HCT116 (cell line): ENCODE data around the gene MED16. TPM values are rescaled to one million over a fixed set of nuclear protein-coding genes. Genes with fewer than 3 reads are reported as not detected.

Experiments
- ATAC-seq: fragments of 200-7000 bp; cut with Tn5 transposase; 2 replicates; pipeline ENCODE4 v1.9.1; 2020; ENCODE audit warnings: mild to moderate bottlenecking, moderate library complexity
- BruUV-seq: library from RNA; stranded (reverse); fragments of 400-500 nt; replicated peaks from 2 replicates; lab custom pipeline; 2021; lab: Mats Ljungman, UMichigan
- CTCF ChIA-PET: fragments of 300-600 bp; sonication (Branson Sonifier 250); formaldehyde crosslinking; loops from one replicate; lab custom pipeline; 2021; ENCODE audit warnings: antibody characterized with exemption; lab: Charles Lee
- POLR2A ChIA-PET: fragments of 300-600, 350-600 bp; sonication (Branson Sonifier 250); formaldehyde crosslinking; loops from one replicate; lab custom pipeline; 2021; ENCODE audit warnings: antibody characterized with exemption; lab: Charles Lee
- RAD21 ChIA-PET, 2 experiments: fragments of 300-600 bp; sonication (Branson Sonifier 250); formaldehyde crosslinking; loops; one replicate each; lab custom pipeline; 2023; ENCODE audit warnings: low total read pairs in 2 of 2; ENCODE audit not compliant: uncharacterized antibody in 2 of 2, unreplicated experiment in 2 of 2, low non-redundant PET in 1 of 2; lab: Charles Lee
- DNase-seq: peaks from one replicate; pipeline ENCODE4 v3.0.0-alpha.2; 2010; ENCODE audit warnings: low read depth, low spot score
- H2AFZ ChIP-seq: fragments of 200-600 bp; shearing (Covaris generic), sonication (generic); 2 replicates; pipeline ENCODE4 v1.6.1; 2017; ENCODE audit warnings: low read depth, mixed run types, mixed read lengths, antibody characterized with exemption, low read length; ENCODE audit not compliant: poor library complexity, severe bottlenecking
- H3K27ac ChIP-seq: 2 replicates; pipeline ENCODE4 v1.5.1; 2012; ENCODE audit warnings: low read depth, low read length
- H3K27me3 ChIP-seq: fragments of 200-600 bp; sonication (generic); 2 replicates; pipeline ENCODE4 v1.6.1; 2016; ENCODE audit warnings: mixed run types, low read length, mixed read lengths; ENCODE audit not compliant: insufficient read depth
- H3K36me3 ChIP-seq, 2 experiments: fragments of 200-500 bp in 1 of 2; fragments of 200-600 bp in 1 of 2; sonication (Bioruptor generic) in 1 of 2; sonication (generic) in 1 of 2; 2 replicates each; pipeline versions ENCODE4 v1.5.1 to v1.6.1; 2014 to 2016; ENCODE audit warnings: low read length in 2 of 2, inconsistent platforms in 1 of 2, mixed read lengths in 1 of 2, mixed run types in 1 of 2; ENCODE audit not compliant: insufficient read depth in 2 of 2, control insufficient read depth in 1 of 2
- H3K4me1 ChIP-seq, 2 experiments: fragments of 200-600 bp in 1 of 2; sonication (generic) in 1 of 2; 2 replicates each; pipeline versions ENCODE4 v1.5.1 to v1.6.1; 2012 to 2017; ENCODE audit warnings: low read length in 2 of 2, inconsistent platforms in 1 of 2, mild to moderate bottlenecking in 1 of 2, mixed read lengths in 1 of 2, mixed run types in 1 of 2, moderate library complexity in 1 of 2; ENCODE audit not compliant: insufficient read depth in 2 of 2, control insufficient read depth in 1 of 2
- H3K4me2 ChIP-seq: fragments of 200-600 bp; sonication (generic); 2 replicates; pipeline ENCODE4 v1.6.1; 2017; ENCODE audit warnings: mixed run types, low read length, mixed read lengths
- H3K4me3 ChIP-seq, 2 experiments: fragments of 200-600 bp in 1 of 2; sonication (generic) in 1 of 2; replicated peaks in 1 of 2; 2 replicates each; pipeline ENCODE4 v1.5.1; 2011 to 2016; ENCODE audit warnings: low read length in 2 of 2, control low read depth in 1 of 2, low read depth in 1 of 2, mild to moderate bottlenecking in 1 of 2, mixed read lengths in 1 of 2, mixed run types in 1 of 2
- H3K79me2 ChIP-seq: fragments of 200-600 bp; sonication (generic); 2 replicates; pipeline ENCODE4 v1.6.1; 2017; ENCODE audit warnings: mild to moderate bottlenecking, mixed run types, low read length, moderate library complexity, mixed read lengths; ENCODE audit not compliant: insufficient read depth
- H3K9ac ChIP-seq: fragments of 200-600 bp; sonication (generic); 2 replicates; pipeline ENCODE4 v1.6.1; 2016; ENCODE audit warnings: low read length, mixed read lengths
- H3K9me2 ChIP-seq: fragments of 200-600 bp; sonication (generic), shearing (Covaris generic); 2 replicates; pipeline ENCODE4 v1.6.1; 2017; ENCODE audit warnings: mixed run types, mild to moderate bottlenecking, moderate library complexity; ENCODE audit not compliant: insufficient read depth
- H3K9me3 ChIP-seq, 2 experiments: fragments of 200-500 bp in 1 of 2; fragments of 200-600 bp in 1 of 2; sonication (Bioruptor generic) in 1 of 2; sonication (generic) in 1 of 2; 2 replicates each; pipeline ENCODE4 v1.6.1; 2014 to 2017; ENCODE audit warnings: low read length in 2 of 2, mixed read lengths in 2 of 2, inconsistent platforms in 1 of 2, low read depth in 1 of 2, mild to moderate bottlenecking in 1 of 2, mixed run types in 1 of 2, moderate library complexity in 1 of 2; ENCODE audit not compliant: control insufficient read depth in 1 of 2, insufficient read depth in 1 of 2
- H4K20me1 ChIP-seq: fragments of 200-600 bp; sonication (generic), shearing (Covaris generic); 2 replicates; pipeline ENCODE4 v1.6.1; 2017; ENCODE audit warnings: mixed run types, mild to moderate bottlenecking, moderate library complexity; ENCODE audit not compliant: insufficient read depth
- CBX3 ChIP-seq: IDR thresholded peaks from 2 replicates; pipeline ENCODE4 v1.6.1; 2012; ENCODE audit warnings: low read depth
- EZH2 ChIP-seq: fragments of 200-600 bp; sonication (generic); IDR thresholded peaks from 2 replicates; pipeline ENCODE4 v1.6.1; 2017; ENCODE audit warnings: antibody characterized with exemption, mixed run types
- POLR2A ChIP-seq: IDR thresholded peaks from 2 replicates; pipeline ENCODE4 v1.7.0; 2011; ENCODE audit warnings: borderline replicate concordance; ENCODE audit not compliant: insufficient read depth, insufficient read length; ENCODE audit errors: extremely low read depth
- POLR2AphosphoS5 ChIP-seq: IDR thresholded peaks from 2 replicates; pipeline ENCODE4 v1.6.1; 2011; ENCODE audit warnings: mild to moderate bottlenecking, low read depth, low read length, moderate library complexity
- SIN3A ChIP-seq: IDR thresholded peaks from 2 replicates; pipeline ENCODE4 v1.6.1; 2012; ENCODE audit warnings: low read depth
- TCF7L2 ChIP-seq: IDR thresholded peaks from 2 replicates; pipeline ENCODE4 v1.7.0; 2011; ENCODE audit warnings: borderline replicate concordance, inconsistent platforms; ENCODE audit not compliant: insufficient read depth, insufficient read length; ENCODE audit errors: extremely low read depth
- YY1 ChIP-seq: IDR thresholded peaks from 2 replicates; pipeline ENCODE4 v1.6.1; 2011; ENCODE audit warnings: low read length, low read depth, moderate library complexity, mild to moderate bottlenecking; ENCODE audit not compliant: insufficient replicate concordance; ENCODE audit errors: extremely low read depth
- ZNF274 ChIP-seq: fragments of 200-500 bp; sonication (Bioruptor generic); IDR thresholded peaks from 2 replicates; pipeline ENCODE4 v1.6.1; 2014; ENCODE audit warnings: mild to moderate bottlenecking, low read depth, low read length, inconsistent platforms
- intact Hi-C: fragments of 100-400 bp; cut with micrococcal nuclease; formaldehyde crosslinking; loops from 2 replicates; pipeline ENCODE4 v1.10.0; 2022
- total RNA-seq: library from RNA; stranded (reverse); gene quantifications from one replicate; pipeline ENCODE4 v1.2.1, GENCODE V29; 2021; ENCODE audit not compliant: unreplicated experiment
- TF ChIP-seq, protein P1 (sequence below): IDR thresholded peaks from 2 replicates; pipeline ENCODE4 v1.6.1; 2012
- TF ChIP-seq, protein P2 (sequence below), 3 experiments: fragments of 200-600 bp in 1 of 3; sonication (generic) in 1 of 3; IDR thresholded peaks in 2 of 3; conservative IDR thresholded peaks in 1 of 3; 2 replicates each; pipeline ENCODE4 v1.5.1; 2012 to 2017; ENCODE audit warnings: low read depth in 2 of 3, low read length in 2 of 3, antibody characterized with exemption in 1 of 3, borderline replicate concordance in 1 of 3, control low read depth in 1 of 3, mild to moderate bottlenecking in 1 of 3, mixed read lengths in 1 of 3, mixed run types in 1 of 3, moderate library complexity in 1 of 3; ENCODE audit not compliant: insufficient read depth in 1 of 3
- TF ChIP-seq, protein P3 (sequence below): IDR thresholded peaks from 2 replicates; pipeline ENCODE4 v1.6.1; 2012

The MED16 gene
- total RNA-seq, 1 experiment from 2014 or later, result 73.6 TPM

DNA sequence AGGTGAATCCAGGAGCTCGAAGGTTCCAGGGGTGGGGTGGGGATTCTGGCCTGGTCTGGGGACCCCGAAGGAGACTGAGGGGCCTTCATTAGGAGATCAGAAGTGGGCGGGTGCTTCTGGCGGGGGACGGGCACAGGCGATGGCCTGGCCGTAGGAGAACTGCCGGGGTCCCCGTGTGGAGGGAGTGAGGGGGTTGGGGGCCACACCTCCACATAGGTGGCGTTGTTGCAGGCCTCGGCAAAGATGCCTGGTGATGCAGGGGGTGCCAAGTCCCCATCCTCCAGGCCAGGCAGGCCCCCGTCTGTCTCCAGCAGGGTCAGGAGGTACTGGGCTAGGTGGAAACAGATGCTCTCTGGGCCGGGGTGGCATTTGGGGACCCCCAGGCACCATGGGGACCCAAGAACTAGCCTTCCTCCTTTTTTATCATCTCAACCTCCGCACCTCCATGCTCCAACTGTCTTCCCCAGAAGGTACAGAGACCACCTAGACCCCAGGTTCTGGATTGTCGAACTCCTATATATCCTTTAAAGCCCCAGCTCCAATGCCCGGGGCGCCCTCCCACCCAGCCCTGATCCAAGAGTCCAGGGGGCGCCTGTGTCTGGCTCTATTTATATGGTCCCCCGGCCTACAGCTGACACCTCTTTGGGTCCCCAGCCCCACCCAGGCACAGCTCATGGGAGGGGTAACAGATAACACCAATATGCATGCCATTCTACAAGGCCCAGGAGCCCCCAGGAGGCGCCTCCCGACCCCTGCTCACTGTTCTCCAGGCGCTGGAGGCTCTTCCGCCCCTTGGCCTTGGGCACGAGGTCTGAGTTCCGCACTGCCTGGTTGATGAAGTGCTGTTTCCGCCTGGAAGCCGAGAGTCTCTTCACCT lies 8.5 kb upstream of the MED16 start:
- BruUV-seq, result no TSS peak
- Histone ChIP-seq H3K27ac (peak overlapping the region; percentile 42; the same call in 1 of the 2 replicates), H3K4me2 (peak overlapping the region; percentile 41; the same call in 1 of the 2 replicates), H4K20me1 (no peaks in the 10 kb centered on the region), H3K4me3 (no peak overlapping the region), H3K36me3 (peaks cover 6 to 7% of the 10 kb centered on the region in 2 experiments; a peak in 3 of 4 replicates), H3K9me2 (no peaks in the 10 kb centered on the region), H3K27me3 (no peaks in the 10 kb centered on the region), H3K4me1 (peaks cover 6 to 16% of the 10 kb centered on the region in 2 experiments; a peak in 3 of 4 replicates), H2AFZ (no peak overlapping the region), H3K79me2 (peaks cover 26% of the 10 kb centered on the region; the same call in 1 of the 2 replicates), H3K9me3 (no peaks in the 10 kb centered on the region), H3K9ac (no peak overlapping the region)
- TF ChIP-seq, protein P1, sequence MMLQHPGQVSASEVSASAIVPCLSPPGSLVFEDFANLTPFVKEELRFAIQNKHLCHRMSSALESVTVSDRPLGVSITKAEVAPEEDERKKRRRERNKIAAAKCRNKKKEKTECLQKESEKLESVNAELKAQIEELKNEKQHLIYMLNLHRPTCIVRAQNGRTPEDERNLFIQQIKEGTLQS, result no peak
- no peak for TF ChIP-seq POLR2A
- no peak for TF ChIP-seq POLR2AphosphoS5
- TF ChIP-seq TCF7L2, result no peak
- TF ChIP-seq SIN3A, result no peak
- no peak for TF ChIP-seq ZNF274
- no peak for TF ChIP-seq CBX3
- TF ChIP-seq EZH2, result no peak
- TF ChIP-seq, protein P2, sequence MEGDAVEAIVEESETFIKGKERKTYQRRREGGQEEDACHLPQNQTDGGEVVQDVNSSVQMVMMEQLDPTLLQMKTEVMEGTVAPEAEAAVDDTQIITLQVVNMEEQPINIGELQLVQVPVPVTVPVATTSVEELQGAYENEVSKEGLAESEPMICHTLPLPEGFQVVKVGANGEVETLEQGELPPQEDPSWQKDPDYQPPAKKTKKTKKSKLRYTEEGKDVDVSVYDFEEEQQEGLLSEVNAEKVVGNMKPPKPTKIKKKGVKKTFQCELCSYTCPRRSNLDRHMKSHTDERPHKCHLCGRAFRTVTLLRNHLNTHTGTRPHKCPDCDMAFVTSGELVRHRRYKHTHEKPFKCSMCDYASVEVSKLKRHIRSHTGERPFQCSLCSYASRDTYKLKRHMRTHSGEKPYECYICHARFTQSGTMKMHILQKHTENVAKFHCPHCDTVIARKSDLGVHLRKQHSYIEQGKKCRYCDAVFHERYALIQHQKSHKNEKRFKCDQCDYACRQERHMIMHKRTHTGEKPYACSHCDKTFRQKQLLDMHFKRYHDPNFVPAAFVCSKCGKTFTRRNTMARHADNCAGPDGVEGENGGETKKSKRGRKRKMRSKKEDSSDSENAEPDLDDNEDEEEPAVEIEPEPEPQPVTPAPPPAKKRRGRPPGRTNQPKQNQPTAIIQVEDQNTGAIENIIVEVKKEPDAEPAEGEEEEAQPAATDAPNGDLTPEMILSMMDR (IDR thresholded peaks at IDR 0.05 in 2 of 3, conservative IDR thresholded peaks at IDR 0.05 in 1 of 3; ENCODE audit: borderline replicate concordance in 1 of 3, insufficient read depth in 1 of 3, low read depth in 2 of 3, low read length in 2 of 3), result no peak
- TF ChIP-seq YY1, result no peak
- TF ChIP-seq, protein P3, sequence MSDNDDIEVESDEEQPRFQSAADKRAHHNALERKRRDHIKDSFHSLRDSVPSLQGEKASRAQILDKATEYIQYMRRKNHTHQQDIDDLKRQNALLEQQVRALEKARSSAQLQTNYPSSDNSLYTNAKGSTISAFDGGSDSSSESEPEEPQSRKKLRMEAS, result no peak
- intact Hi-C loops, result no loop called here
- RAD21 ChIA-PET, result no interaction called here
- POLR2A ChIA-PET, result no interaction called here
- CTCF ChIA-PET, result no interaction called here
- no peak for DNase-seq
- no peak for ATAC-seq
